HG03575 (cell line): ENCODE data around the gene NOL4L.

Experiments used
- ATAC-seq: cut with Tn5 transposase; IDR thresholded peaks from one replicate; pipeline ENCODE4 v1.9.1; 2021; ENCODE audit not compliant: unreplicated experiment, insufficient number of reproducible peaks, low FRiP score; ENCODE audit errors: extremely low read depth

The NOL4L gene

DNA sequence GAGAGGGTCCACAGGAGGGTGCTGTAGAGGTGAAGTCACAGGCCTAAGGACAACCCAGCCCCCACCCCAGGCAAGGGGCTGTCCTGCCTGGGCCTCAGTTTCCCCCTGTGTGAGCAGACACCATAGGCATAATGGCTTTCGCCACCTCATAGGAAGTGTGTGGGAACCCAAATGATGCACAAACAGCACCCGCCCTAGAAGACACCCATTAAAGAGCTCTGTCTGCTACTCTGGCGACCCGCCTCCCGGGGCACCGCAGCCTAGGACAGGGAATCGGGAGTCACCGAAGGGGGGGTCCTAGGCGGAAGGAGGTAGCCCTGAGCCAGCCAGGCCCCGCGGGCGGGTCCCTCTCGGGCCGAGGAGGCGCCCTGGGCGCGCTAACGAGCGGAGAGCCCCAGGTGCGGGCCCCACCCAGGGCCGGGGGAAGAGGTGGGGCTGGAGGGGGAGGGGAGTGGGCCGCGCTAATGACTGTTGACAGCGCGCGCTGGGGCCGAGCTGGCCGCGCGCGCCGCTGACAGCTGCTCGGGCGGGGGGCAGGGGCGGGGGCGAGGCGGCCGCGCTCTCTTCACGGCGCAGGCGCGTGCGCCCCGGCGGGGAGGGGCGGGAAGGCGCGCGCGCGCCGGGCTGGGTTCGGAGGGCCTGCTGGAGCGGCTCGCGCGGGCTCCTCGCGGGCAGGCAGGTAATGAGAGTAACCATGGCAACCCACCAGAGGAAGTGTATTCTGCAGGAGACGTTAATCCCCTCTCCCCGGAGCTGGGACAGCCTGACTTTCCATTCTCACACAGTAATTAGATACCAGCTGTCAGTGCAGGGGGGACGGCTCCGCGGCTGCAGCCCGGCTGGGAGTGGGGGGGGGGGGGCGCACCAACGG is 48.9 kb downstream of the NOL4L start:
- ATAC-seq: no peak

DNA sequence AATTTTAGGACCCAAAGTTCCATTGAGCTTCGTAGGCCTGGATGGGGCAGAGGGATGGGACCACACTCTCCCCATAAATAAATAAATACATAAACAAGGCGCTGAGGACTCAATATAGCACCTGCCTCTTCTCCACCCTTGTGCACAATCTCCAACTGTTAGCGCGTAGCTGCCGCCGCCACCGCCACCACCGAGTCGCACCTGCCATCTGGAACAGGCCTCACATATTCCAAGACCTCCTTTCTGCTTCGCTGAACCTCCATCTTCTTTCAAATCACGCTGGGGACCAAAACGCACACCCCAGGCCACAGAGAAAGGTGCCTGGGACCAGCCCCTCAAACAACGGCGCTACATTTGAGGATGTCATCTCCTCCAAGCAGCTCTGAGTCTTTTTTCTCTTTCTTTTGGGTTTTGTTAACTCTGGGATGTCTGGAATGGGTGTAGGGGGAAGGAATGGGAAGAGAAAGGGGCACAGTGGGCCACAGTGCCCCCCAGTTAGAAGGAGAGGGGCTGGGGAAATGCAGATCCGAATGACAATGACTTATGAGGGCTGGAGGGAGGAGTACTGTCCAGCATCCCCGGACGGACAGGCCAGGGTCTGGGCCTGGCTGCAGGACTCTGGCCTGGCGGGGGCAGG is 49.7 kb downstream of the NOL4L start:
- ATAC-seq: no peak

DNA sequence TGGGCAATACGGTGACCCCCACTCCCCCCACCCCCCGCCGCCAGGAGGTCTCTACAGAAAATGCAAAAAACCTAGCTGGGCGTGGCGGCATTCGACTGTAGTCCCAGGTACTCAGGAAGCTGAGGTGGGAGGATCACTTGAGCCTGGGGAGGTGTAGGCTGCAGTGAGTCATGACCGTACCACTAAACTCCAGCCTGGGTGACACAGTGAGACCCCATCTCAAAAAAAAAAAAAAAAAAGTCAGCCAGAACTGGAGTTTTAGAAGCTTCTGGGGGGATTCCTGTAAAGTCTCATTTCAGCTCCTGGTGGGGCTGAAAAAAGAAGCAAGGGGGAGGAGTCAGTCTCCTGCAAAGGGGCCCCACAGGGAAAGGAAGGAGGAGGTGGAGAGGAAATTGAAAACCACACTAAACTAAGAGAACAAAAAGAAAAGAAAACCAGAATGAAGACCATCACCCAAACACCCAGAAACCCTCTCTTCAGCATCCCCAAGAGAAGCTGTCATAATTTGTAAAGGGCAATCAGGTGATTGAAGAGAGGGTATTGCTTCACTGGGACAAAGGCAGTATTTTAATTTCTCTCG is 50.4 kb downstream of the NOL4L start:
- ATAC-seq: no peak

DNA sequence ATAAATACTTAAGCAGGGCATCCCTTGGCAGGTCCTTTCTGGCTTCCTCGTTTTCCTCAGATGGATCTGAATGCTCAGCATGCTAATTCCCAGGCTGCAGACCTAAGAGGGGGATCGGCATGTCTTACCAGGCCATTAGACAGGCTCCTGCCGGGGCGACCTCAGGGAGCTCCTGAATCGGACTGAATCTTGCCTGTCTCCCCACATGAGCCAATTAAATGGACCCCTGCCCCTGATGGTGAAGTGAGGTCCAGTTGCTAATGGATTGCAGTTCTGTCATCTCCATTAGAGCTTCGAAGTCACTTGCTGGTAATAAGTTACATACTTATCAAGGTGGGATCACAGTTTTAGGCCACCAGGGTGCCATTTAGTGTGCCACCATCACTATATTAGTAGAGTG is 51.4 kb downstream of the NOL4L start:
- ATAC-seq: no peak

DNA sequence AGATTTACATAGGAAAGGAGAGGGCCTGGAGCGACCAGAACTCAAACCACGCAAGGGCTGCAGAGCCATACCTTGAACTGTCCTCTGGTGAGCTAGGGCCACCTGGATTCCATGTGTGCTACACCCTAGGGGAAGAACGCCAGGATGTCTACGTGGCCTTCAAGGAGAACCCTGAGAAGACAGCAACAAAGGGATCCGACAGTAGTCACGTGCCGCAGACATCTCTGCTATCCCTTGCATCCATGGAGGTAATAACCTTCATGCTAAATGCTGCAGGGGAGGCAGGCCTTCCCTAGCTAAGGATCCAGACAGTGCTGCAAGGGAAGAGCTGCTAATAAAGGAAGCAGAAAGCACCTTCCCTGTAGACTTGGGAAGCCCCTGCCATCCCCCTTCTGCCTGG is 52.9 kb downstream of the NOL4L start:
- ATAC-seq: no peak

DNA sequence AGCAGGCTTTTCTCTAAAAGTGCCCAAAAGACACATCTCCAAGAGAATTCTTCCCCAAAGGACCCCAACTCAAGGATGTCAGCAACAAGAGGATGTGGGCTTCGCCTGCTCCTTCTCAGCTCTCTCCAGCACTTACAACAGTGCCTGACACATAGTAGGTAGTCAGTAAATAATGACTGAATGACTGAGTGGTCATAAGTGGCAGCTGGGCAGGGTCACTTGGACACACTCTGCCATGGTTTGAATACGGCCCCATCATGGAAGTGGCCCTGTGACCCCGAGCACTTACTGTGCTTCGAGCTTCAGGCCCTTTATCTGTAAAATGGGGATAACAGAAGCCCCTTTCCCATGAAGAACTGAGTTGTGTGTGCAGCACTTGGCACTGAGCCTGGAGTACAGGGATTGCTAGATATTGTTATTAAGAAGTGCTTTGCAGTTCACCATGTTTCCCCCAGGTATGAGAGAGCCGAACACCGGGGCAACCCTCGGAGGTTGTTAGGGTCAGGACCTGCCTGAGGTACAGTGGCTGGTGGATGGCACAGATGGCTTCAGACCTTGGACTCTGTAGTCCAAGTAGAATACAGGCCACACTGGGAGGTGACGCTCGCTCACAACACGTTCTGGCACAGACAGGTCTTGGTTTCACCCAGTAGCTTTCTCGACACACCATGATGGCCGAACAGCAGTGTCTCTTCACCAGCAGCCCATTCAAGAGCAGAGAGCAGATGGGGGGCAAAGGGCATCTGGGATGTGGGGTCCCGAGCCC is 56.0 kb downstream of the NOL4L start:
- no peak for ATAC-seq

DNA sequence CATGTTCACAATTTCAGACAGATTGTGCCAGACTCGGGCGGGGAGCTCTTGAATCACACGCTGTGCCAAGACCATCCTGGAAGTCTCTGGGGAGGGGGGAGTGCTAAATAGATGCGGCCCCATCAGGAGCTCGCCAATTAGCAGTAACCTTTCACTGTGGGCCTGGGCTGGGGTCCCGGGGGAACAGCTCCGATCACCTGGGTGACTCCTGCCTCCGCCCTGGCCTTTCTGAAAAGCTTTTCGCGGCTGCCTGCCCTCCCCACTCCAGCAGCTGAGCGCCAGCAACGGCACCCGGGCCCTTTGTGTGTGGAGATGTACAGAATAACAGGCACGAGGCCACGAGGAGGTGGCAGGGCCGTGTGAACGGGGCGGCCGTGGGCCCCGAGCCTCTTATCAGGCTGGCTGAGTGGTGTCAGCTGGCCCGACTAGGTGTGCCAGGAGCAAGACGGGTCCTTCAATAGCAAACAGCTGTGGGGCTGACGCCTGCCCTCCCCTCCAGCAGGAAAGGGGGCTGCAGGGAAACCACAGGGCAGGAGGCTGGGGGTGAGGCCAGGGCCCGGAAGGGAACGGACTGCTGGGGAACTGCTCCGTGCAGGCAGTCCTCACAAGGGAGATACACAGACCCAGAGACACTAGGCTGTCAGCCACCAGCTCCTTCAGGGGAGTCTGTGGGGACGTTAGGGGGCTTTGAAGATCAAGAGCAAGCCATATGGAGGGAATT is 56.8 kb downstream of the NOL4L start:
- no peak for ATAC-seq

DNA sequence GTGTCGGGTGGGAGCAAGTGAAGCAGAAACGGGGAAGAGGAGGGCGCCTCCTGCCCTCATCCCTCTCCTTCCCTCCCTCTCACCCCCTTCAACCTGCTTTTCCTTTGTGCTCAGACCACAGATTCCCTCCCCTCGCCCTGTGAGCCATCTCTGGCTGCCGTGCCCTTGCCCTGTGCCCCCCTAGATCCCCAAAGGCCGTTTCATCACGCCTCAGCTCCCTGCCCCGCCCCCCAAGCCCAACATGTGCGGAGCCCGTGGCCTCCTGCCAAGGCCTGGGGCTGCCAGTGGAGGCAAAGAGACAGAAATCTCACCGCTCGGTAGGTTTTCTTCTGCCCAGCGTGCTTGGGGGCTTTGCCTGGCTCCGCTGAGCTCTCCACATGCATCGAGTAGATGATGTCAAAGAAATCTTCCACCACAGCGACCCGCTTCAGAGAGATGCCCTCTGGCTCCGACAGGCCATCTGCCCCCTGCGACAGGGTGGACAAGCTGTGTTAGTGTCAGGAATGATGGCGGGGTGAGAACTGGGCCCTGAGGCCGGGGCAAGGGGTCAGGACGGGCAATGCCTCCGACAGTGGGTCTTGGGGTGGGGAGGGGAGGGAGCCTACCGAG is 57.6 kb downstream of the NOL4L start:
- ATAC-seq: no peak

DNA sequence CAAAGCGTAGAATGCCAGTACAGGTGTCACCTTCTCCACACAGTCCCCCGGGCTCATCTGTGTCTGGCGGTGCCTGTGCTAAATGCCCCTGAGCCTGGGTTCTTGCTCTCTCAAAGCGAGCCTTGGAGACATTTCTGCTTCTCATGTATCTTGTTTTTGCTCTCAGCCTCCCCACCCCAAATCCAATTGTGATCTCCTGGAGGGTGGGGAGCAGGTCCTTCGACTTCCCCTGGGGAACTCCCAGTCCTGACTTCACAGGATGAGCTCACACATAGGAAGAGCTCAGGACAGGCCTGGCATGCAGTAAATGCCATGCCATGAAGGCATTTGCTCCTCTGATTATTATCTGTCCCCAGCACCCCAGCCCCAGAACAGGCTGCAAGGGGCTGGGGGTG is 58.1 kb downstream of the NOL4L start:
- ATAC-seq: no peak

DNA sequence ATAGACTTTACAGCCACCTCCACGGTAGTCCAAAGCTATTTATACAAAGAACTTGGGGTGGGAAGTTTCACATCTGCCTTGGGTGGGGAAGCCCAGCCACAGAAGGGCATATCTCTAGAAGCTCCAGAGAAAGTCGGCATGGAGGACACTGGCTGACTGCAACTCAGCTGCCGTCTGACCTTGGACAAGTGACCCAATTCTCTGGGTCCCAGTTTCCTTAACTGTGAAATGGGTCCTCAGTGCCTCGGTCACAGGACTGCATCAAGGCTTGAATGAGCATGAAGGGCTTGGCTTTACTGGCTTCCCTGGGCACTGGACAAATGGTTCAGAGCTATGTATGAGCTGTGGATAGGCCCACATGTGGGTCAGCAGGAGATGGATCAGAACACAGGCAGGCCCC is 58.6 kb downstream of the NOL4L start:
- ATAC-seq: no peak

DNA sequence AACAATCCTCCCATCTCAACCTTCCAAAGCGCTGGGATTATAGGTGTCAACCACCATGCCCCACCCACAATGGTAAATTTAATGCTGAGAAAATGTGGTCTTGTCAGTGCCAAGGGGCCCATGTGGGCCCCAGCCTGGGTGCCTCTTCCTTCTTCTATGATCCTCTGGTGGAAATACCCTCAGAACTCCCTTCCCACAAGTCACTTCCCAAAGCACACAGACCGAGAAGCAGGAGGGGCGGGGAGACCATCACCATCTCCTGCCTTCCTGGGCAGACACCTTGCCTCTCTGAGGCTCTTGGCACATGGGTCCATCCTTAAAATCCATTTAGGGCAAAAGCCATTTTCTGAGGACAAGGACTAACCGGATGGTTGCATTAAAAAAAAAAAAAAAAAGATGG is 59.0 kb downstream of the NOL4L start:
- ATAC-seq: no peak

DNA sequence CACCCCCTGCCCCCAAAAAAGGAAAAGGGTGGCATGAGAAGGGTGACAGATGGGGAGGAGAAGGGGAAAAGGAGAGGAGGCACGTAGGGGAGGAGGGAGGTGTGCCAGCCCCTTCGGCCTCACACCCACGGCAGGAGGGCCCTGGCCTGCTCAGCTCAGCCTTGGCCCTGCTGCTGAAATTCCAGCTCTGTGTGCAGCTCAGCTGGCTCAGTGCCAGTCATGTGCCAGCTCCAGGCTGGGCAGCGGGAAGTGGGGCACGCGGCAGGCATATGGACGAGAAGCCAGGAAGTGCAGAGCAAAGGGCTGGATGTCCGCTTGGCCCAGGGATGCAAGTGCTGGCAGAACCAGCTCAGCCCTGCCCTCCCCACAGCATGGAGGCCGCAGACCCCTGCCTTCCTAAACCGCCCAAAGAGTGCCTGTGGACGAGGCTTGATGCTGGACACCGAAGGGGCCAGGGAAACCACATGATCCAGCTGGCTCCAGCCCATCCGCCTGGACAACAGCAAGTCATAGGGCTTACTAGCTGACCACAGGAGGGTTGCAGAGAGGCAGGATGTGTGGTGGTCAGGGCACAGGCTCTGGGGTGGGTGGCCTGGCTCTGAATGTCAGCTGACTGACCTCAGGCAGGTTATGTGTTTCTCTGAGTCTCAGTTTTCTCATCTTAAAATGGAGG is 60.2 kb downstream of the NOL4L start:
- no peak for ATAC-seq

DNA sequence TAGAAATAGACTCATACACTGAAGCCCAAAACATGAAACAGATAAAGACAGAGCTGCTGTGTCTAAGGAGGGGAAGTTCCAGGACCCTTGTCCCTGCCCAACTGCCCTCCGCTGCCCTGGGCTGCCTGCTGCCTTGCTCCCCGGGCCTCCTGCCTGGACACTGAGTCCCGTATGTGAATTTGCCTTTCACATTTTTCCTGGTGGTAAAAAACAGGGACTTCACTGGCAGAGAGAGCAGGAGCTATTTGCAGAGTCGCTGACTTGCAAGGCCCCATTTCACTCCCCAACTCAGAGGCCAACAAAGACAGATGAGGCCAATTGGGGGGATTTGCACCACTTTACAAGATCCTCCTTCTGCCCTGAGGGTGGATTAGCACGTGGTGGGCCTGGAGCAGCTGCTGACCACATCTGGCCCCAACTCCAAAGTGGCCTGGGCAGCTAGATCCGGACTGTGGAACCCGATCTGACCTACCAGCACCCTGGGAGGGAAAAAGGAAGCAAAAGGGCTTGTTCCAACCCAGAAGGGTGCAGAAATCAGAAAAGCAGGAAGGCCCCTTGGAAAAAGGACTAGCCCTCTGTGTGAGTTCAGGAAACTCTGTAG is 61.4 kb downstream of the NOL4L start:
- no peak for ATAC-seq

DNA sequence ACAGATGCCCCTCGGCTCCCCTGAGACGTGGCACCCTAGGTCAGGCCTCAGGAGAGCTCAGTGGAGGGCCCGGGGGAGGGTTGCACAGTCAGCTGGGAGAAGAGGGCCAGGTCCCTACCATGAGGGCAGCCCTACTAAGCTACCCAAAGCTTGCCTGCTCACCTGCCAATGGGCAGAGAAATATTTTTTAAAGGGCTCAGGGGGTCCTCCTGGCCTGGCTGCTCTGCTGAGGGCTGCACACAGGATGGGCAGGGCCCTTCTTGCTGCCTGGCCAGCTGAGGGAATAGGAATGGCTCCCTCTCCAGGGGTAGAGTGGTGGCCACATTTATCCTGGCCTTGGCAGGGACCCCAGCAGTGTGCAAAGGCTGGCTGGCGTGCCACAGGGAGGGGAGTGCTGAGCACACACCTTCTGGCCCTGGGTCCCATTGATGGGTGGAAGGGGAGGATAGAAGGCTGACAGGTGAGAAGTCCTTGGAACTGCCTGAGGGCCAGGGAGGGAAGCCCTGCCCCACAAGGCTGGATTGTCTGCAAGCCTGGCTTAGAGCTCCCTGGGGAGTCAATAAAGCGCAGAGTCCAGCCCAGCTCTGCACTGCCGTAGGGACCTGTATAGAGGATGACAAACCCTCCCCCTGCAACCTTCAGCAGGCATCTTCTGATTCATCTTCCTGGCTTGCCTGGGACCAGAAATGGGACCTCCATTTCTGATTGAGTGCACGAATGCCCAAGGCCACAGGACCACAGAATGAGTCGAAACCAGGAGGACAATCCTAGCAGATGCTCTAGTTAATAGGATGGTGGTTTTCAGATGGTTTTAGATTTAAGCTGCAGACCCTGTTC is 62.1 kb downstream of the NOL4L start:
- no peak for ATAC-seq

DNA sequence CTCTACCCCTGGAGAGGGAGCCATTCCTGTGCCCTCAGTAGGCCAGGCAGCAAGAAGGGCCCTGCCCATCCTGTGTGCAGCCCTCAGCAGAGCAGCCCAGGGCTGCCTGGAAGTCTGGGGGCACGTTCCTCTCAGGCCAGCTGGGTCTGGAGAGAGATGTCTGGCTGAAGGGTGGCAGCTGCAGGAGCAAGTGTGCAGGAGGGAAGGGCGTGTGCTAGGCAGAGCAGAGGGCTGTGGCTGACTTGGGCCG is 62.7 kb downstream of the NOL4L start:
- ATAC-seq: no peak

DNA sequence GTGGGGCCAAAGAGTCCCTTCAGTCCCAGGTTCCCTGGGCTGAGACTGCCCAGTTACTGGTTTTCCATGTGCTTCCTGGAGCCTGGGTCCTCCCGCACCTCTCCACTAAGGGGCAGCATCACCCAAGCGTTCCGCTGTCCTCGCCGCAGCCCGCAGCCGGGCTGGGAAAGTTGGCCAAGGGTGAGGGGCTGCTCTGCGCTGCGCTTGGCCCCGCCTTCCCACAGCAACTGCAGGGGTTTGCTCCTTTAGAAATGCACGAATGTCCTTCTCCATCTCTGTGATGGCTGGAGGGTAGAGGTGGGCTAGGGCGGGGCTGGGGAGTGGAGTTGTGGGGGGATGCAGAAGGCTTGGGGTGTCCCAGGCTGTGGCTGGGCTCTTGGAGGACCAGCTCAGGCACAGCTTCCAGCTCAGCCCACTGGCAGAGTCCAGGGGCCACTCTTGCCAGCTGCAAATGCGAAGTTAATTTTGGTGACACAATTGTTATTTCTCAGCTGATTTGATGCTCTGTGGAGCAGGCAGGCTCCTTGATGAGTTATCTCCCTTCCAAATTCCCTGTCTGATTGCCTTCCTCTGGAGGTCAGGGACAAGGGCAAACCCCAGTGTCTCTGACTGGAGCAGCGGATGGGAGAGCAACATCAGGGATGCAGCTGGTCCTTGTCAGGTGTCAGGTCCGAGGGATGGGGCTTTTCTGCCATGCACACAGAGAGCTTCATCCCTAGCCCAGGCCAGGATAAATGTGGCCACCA is 63.2 kb downstream of the NOL4L start:
- no peak for ATAC-seq

DNA sequence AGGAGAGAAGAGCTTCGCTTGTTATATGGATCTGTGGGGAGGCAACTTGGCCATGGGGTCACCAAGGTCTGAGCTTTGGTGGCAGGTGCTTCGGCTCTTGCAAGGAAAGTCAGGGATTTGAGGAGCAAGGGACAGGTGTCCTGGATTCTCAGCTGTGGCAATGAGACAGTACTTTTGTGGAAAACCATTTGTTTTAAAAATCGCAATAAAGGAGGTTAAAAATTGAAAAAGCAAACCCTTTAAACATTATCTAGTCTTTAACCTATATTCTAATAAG is 64.3 kb downstream of the NOL4L start:
- ATAC-seq: no peak
